Measurements from ENCODE around the gene NEU2. TPM values are rescaled to one million over a fixed set of nuclear protein-coding genes. Genes with fewer than 3 reads are reported as not detected.

NEU2 gene
- polyA plus RNA-seq, 3 donors from 2014 or later = not detected

GRCh38 chr2:233084488-233084887 is 52.0 kb downstream of the NEU2 start:
- Mint-ChIP-seq H3K4me3 (peak overlapping the region; percentile 81 to 88 (median 86)), H3K36me3 (peaks cover 33 to 53% (median 36%) of the 10 kb centered on the region in 3 donors)

More at GRCh38 chr2:233084488-233084887, 52.0 kb downstream of the NEU2 start:
- Mint-ChIP-seq H3K9me3 (no peaks in the 10 kb centered on the region), H3K27ac (peak overlapping the region in 5 of 6 donors; percentile 97 to 100 (median 98)), H3K27me3 (ENCODE audit: low read depth in 3 of 3) (peaks cover 21 to 27% (median 26%) of the 10 kb centered on the region in 3 donors), H3K4me1 (peaks cover 0 to 95% of the 10 kb centered on the region in 2 donors)
- DNase-seq = peak; percentile 75 to 82 (median 78)

Other genes with a start within 250 kb of the NEU2 start
- gene SNORC, start 162.4 kb upstream of the NEU2 start, polyA plus RNA-seq = not detected
- gene NGEF, start 19.4 kb upstream of the NEU2 start, polyA plus RNA-seq = not detected
- gene INPP5D, start 27.7 kb downstream of the NEU2 start, polyA plus RNA-seq = 100 to 1,000 TPM in 1 of 3 donors, 10 to 100 TPM in 2; 54.8 to 307 (median 73.5) TPM
- 10 to 100 TPM in 2 of 3 donors, 1 to 10 TPM in 1; 9.3 to 16.4 (median 13.2) TPM for gene ATG16L1, start 219.0 kb downstream of the NEU2 start, polyA plus RNA-seq

Data from immature natural killer cell (primary cell).